ENCODE data around the gene C2orf72.

C2orf72 gene

GRCh38 chr2:231046916-231047273, 9.6 kb downstream of the C2orf72 start:
- no peak for DNase-seq (ENCODE audit: extremely low spot score)
- ChIA-PET CTCF (interaction anchor here (1.2 to 2.7 kb wide), 2 partner anchors 145 to 223 kb away, joined by 4 to 8 read pairs; no protein-coding TSS in a partner anchor), POLR2A (no interaction called here)
- TF ChIP-seq, protein P1, sequence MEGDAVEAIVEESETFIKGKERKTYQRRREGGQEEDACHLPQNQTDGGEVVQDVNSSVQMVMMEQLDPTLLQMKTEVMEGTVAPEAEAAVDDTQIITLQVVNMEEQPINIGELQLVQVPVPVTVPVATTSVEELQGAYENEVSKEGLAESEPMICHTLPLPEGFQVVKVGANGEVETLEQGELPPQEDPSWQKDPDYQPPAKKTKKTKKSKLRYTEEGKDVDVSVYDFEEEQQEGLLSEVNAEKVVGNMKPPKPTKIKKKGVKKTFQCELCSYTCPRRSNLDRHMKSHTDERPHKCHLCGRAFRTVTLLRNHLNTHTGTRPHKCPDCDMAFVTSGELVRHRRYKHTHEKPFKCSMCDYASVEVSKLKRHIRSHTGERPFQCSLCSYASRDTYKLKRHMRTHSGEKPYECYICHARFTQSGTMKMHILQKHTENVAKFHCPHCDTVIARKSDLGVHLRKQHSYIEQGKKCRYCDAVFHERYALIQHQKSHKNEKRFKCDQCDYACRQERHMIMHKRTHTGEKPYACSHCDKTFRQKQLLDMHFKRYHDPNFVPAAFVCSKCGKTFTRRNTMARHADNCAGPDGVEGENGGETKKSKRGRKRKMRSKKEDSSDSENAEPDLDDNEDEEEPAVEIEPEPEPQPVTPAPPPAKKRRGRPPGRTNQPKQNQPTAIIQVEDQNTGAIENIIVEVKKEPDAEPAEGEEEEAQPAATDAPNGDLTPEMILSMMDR (IDR thresholded peaks at IDR 0.05; ENCODE audit: control extremely low read depth, extremely low read depth, low read depth, missing control alignments) = no peak

- CTCF ChIA-PET = interaction anchor here (0.9 to 2.7 kb wide), 4 partner anchors 40 to 223 kb away, joined by 3 to 8 read pairs (median 4); no protein-coding TSS in a partner anchor
- TF ChIP-seq, protein P1 (IDR thresholded peaks at IDR 0.05; ENCODE audit: control extremely low read depth, extremely low read depth, low read depth, missing control alignments) = no peak
- DNase-seq (ENCODE audit: extremely low spot score) = no peak
- POLR2A ChIA-PET = no interaction called here
These were observed 10.1 kb downstream of the C2orf72 start for GRCh38 chr2:231047274-231047922.

- DNase-seq (ENCODE audit: extremely low spot score) = no peak
- POLR2A ChIA-PET = no interaction called here
- TF ChIP-seq, protein P1 (IDR thresholded peaks at IDR 0.05; ENCODE audit: control extremely low read depth, extremely low read depth, low read depth, missing control alignments) = no peak
- CTCF ChIA-PET = interaction anchor here (0.8 to 2.7 kb wide), 6 partner anchors 41 to 364 kb away, joined by 3 to 8 read pairs (median 4); no protein-coding TSS in a partner anchor
These were observed 10.9 kb downstream of the C2orf72 start for GRCh38 chr2:231047923-231048915.

DNA sequence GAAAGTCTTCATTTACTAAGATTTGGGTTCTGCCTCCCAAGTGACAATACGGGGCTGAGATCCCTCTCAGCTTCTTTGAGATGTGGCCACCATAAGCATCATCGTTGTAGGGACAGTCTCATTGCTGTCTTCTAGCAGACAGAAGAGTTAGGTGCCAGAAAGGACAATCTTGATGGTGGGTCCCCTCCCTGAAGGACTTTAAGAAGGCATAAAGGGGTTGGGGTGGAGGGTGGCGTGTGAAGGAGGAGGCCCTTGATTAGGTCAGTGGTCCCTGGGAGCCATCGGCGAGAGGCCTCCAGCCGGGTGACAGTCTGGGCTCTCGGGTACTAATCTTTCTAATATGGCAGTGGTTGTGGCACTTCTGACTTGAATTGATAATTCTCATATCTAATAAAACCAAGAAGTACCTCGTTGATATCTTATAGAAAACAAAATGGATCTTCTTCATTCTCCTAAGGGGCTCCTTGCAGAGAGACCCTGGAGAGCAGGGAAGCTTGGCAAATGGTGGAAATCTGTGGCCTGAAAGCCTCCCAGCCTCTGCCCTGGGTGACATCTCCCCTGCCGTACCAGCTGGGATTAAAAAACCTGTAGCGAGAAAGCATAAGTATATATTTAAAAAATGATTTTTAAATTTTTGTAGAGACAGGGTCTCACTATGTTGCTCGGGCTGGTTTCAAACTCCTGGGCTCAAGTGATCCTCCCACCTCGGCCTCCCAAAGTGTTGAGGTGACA, 12.1 kb downstream of the C2orf72 start:
- no peak for DNase-seq (ENCODE audit: extremely low spot score)
- ChIA-PET POLR2A (no interaction called here), CTCF (interaction anchor here (0.8 to 3.9 kb wide), 8 partner anchors 8 to 147 kb away, joined by 3 to 58 read pairs (median 6); no protein-coding TSS in a partner anchor)
- TF ChIP-seq, protein P1 (IDR thresholded peaks at IDR 0.05; ENCODE audit: control extremely low read depth, extremely low read depth, low read depth, missing control alignments) = no peak

DNA sequence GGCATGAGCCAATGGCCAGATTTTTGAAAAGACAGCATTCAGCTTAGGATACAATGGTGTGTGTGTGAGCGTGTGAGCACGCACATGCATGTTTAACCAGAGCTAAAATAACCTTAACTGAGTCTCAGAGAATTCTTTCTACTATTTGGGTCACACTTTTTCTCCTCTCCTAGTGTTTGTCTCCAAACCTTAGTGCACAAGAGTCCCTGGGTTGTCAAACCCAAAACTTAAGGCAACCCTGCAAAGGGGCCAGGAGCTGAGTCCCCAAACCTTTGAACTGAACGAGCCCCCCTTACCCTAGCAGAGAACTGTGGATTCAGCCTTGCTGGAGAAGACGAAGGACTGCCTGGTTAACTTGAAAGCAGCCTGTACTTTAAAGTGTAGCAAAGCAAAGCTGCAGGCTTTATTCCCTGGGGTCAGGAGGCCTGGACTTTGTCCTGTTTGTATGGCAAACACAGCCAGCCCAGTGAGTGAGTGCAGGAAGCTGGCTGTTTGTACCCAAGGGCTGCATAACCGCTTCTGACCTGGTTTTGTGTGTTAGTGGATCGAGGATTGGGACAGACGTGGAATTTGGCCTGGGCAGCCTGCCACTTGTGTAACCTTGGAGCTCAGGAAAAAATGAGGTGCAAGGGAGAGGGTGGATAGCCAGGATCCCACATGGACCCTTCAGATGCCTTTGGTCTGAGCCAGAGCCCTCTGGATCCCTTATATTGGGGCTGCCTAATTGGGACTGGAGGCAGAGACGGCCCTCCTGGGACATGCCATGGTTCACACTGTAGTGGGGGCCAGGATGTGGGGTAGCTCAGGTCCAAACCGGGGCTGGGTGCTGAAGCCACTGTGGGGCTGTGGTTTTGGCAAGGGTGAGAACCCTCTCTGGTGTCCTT, 12.9 kb downstream of the C2orf72 start:
- TF ChIP-seq, protein P1 (IDR thresholded peaks at IDR 0.05; ENCODE audit: control extremely low read depth, extremely low read depth, low read depth, missing control alignments) = no peak
- POLR2A ChIA-PET = no interaction called here

More for the DNA sequence above, 12.9 kb downstream of the C2orf72 start:
- no peak for DNase-seq (ENCODE audit: extremely low spot score)
- CTCF ChIA-PET = interaction anchor here (0.7 to 3.9 kb wide), 12 partner anchors 8 to 226 kb away, joined by 3 to 58 read pairs (median 5); no protein-coding TSS in a partner anchor

All from GM10248 (cell line).